H9 (cell line): ENCODE results near the gene MSRB2. TPM values are rescaled to one million over a fixed set of nuclear protein-coding genes. Genes with fewer than 3 reads are reported as not detected.

Experiments
- DNase-seq: peaks from one replicate; pipeline ENCODE4 v3.0.0-alpha.2; 2017
- H2AFZ ChIP-seq: one replicate; pipeline ENCODE4 v1.6.1; 2013; ENCODE audit warnings: mild to moderate bottlenecking, low read length, control low read depth, moderate library complexity
- H2AK5ac ChIP-seq: 2 replicates; pipeline ENCODE4 v1.6.1; 2013; ENCODE audit warnings: low read length, control low read depth, mixed read lengths; ENCODE audit not compliant: insufficient read length
- H2BK120ac ChIP-seq: one replicate; pipeline ENCODE4 v1.6.1; 2013; ENCODE audit warnings: low read depth, mild to moderate bottlenecking, low read length, control low read depth, inconsistent platforms; ENCODE audit not compliant: poor library complexity, severe bottlenecking
- H2BK12ac ChIP-seq: 2 replicates; pipeline ENCODE4 v1.6.1; 2013; ENCODE audit warnings: low read length, control low read depth, mixed read lengths, low read depth; ENCODE audit not compliant: insufficient read length
- H2BK15ac ChIP-seq: 2 replicates; pipeline ENCODE4 v1.6.1; 2013; ENCODE audit warnings: low read depth, low read length, control low read depth
- H2BK20ac ChIP-seq: one replicate; pipeline ENCODE4 v1.6.1; 2013; ENCODE audit warnings: low read depth, mild to moderate bottlenecking, low read length, control low read depth, inconsistent platforms; ENCODE audit not compliant: poor library complexity, severe bottlenecking
- H2BK5ac ChIP-seq: 2 replicates; pipeline ENCODE4 v1.6.1; 2013; ENCODE audit warnings: low read length, control low read depth, mixed read lengths; ENCODE audit not compliant: insufficient read length
- H3K14ac ChIP-seq: 2 replicates; pipeline ENCODE4 v1.6.1; 2013; ENCODE audit warnings: low read length, control low read depth; ENCODE audit not compliant: insufficient read depth
- H3K18ac ChIP-seq: 2 replicates; pipeline ENCODE4 v1.6.1; 2013; ENCODE audit warnings: low read depth, mild to moderate bottlenecking, mixed read lengths, low read length, control low read depth; ENCODE audit not compliant: insufficient read length
- H3K23ac ChIP-seq: 2 replicates; pipeline ENCODE4 v1.6.1; 2013; ENCODE audit warnings: low read length, control low read depth, mixed read lengths, low read depth; ENCODE audit not compliant: insufficient read length
- H3K23me2 ChIP-seq: 2 replicates; pipeline ENCODE4 v1.6.1; 2013; ENCODE audit warnings: low read depth, mild to moderate bottlenecking, mixed read lengths, low read length, control low read depth; ENCODE audit not compliant: insufficient read length, poor library complexity, severe bottlenecking
- H3K27ac ChIP-seq: 2 replicates; pipeline ENCODE4 v1.5.1; 2013; ENCODE audit warnings: low read length, control low read depth, mixed read lengths, low read depth; ENCODE audit not compliant: insufficient read length
- H3K27me3 ChIP-seq: 2 replicates; pipeline ENCODE4 v1.6.1; 2013; ENCODE audit warnings: low read length, control low read depth, inconsistent platforms; ENCODE audit not compliant: insufficient read depth
- H3K4ac ChIP-seq: 2 replicates; pipeline ENCODE4 v1.6.1; 2013; ENCODE audit warnings: low read depth, mild to moderate bottlenecking, control low read depth, inconsistent platforms, low read length, moderate library complexity
- H3K4me1 ChIP-seq: 2 replicates; pipeline ENCODE4 v1.6.1; 2013; ENCODE audit warnings: low read length, control low read depth, inconsistent platforms; ENCODE audit not compliant: insufficient read depth
- H3K4me2 ChIP-seq: 2 replicates; pipeline ENCODE4 v1.6.1; 2013; ENCODE audit warnings: low read length, control low read depth, mixed read lengths; ENCODE audit not compliant: insufficient read length, insufficient read depth
- H3K56ac ChIP-seq: 2 replicates; pipeline ENCODE4 v1.6.1; 2013; ENCODE audit warnings: low read depth, mild to moderate bottlenecking, mixed read lengths, low read length, control low read depth; ENCODE audit not compliant: insufficient read length
- H3K79me1 ChIP-seq: 2 replicates; pipeline ENCODE4 v1.6.1; 2013; ENCODE audit warnings: low read depth, mild to moderate bottlenecking, moderate library complexity, low read length, control low read depth, inconsistent platforms; ENCODE audit not compliant: insufficient read depth, poor library complexity, severe bottlenecking
- H3K79me2 ChIP-seq: 2 replicates; pipeline ENCODE4 v1.6.1; 2013; ENCODE audit warnings: low read length, control low read depth, inconsistent platforms; ENCODE audit not compliant: insufficient read depth
- H3K9ac ChIP-seq: 2 replicates; pipeline ENCODE4 v1.6.1; 2013; ENCODE audit warnings: low read length, control low read depth, mixed read lengths; ENCODE audit not compliant: insufficient read length; ENCODE audit errors: extremely low read depth
- H3K9me3 ChIP-seq: one replicate; pipeline ENCODE4 v1.6.1; 2013; ENCODE audit warnings: low read depth, low read length, inconsistent platforms; ENCODE audit not compliant: control insufficient read depth
- H3T11ph ChIP-seq: one replicate; pipeline ENCODE4 v1.6.1; 2013; ENCODE audit warnings: mild to moderate bottlenecking, low read length, control low read depth, inconsistent platforms
- H4K20me1 ChIP-seq: one replicate; pipeline ENCODE4 v1.6.1; 2013; ENCODE audit not compliant: control insufficient read depth, insufficient read length, insufficient read depth
- H4K5ac ChIP-seq: 2 replicates; pipeline ENCODE4 v1.6.1; 2013; ENCODE audit warnings: low read depth, mild to moderate bottlenecking, mixed read lengths, low read length, control low read depth; ENCODE audit not compliant: insufficient read length
- H4K8ac ChIP-seq: replicated peaks from 2 replicates; pipeline ENCODE4 v1.6.1; 2013; ENCODE audit warnings: low read length, control low read depth, mixed read lengths, low read depth; ENCODE audit not compliant: insufficient read length
- H4K91ac ChIP-seq: 2 replicates; pipeline ENCODE4 v1.6.1; 2013; ENCODE audit warnings: low read depth, mild to moderate bottlenecking, moderate library complexity, mixed read lengths, low read length, control low read depth; ENCODE audit not compliant: insufficient read length
- H3K27ac Mint-ChIP-seq, 3 experiments: 2 replicates in 2 of 3; 3 replicates in 1 of 3; pipeline ENCODE4 v1.8.0; 2020 to 2021; ENCODE audit warnings: mixed read lengths in 3 of 3, mild to moderate bottlenecking in 1 of 3, moderate library complexity in 1 of 3
- H3K27me3 Mint-ChIP-seq: 2 replicates; pipeline ENCODE4 v1.8.0; 2021; ENCODE audit warnings: low read depth, mild to moderate bottlenecking, moderate library complexity, mixed read lengths
- H3K36me3 Mint-ChIP-seq, 3 experiments: 2 replicates in 2 of 3; 3 replicates in 1 of 3; pipeline ENCODE4 v1.8.0; 2020 to 2021; ENCODE audit warnings: low read depth in 3 of 3, mixed read lengths in 3 of 3; ENCODE audit not compliant: insufficient read depth in 1 of 3
- H3K4me1 Mint-ChIP-seq, 2 experiments: 2 replicates each; pipeline ENCODE4 v1.8.0; 2020; ENCODE audit warnings: mixed read lengths in 2 of 2
- H3K4me3 Mint-ChIP-seq, 2 experiments: 2 replicates in 1 of 2; 3 replicates in 1 of 2; pipeline ENCODE4 v1.8.0; 2020 to 2021; ENCODE audit warnings: mild to moderate bottlenecking in 2 of 2, mixed read lengths in 2 of 2, moderate library complexity in 1 of 2
- H3K9me3 Mint-ChIP-seq, 2 experiments: 2 replicates in 1 of 2; 3 replicates in 1 of 2; pipeline ENCODE4 v1.8.0; 2020; ENCODE audit warnings: mild to moderate bottlenecking in 2 of 2, mixed read lengths in 2 of 2, moderate library complexity in 1 of 2
- WGBS: extraction: QIAGEN DNeasy Blood & Tissue Kit; methylation state at CpG from one replicate; pipeline ENCODE4 v1.1.7; 2013; ENCODE audit warnings: missing lambda C conversion rate, low lambda C conversion rate, mixed read lengths; ENCODE audit not compliant: insufficient read length; ENCODE audit errors: extremely low coverage; 5-methylcytosine and 5-hydroxymethylcytosine counted together
- total RNA-seq: library from RNA; stranded (reverse); gene quantifications from 2 replicates; pipeline ENCODE4 v1.2.1, GENCODE V29; 2021
- TF ChIP-seq, protein P1 (sequence below): fragments of 200-600 bp; sonication (generic); conservative IDR thresholded peaks from 3 replicates; pipeline ENCODE4 v1.8.0; 2021; ENCODE audit warnings: antibody characterized with exemption, mild to moderate bottlenecking

Gene MSRB2
- total RNA-seq, 1 experiment from 2014 or later = 18.0 TPM

GRCh38 chr10:23150091-23150490 is 54.7 kb downstream of the MSRB2 start:
- Mint-ChIP-seq H3K27me3 (peaks cover 2% of the 10 kb centered on the region), H3K27ac (no peak overlapping the region), H3K36me3 (no peaks in the 10 kb centered on the region), H3K9me3 (no peaks in the 10 kb centered on the region; a peak in 1 of 5 replicates), H3K4me1 (no peaks in the 10 kb centered on the region), H3K4me3 (no peak overlapping the region)
- Histone ChIP-seq H2BK20ac (no peak overlapping the region), H3K23me2 (peaks cover 2% of the 10 kb centered on the region), H3T11ph (no peak overlapping the region), H2AK5ac (no peak overlapping the region), H3K27me3 (no peaks in the 10 kb centered on the region), H2AFZ (no peak overlapping the region), H3K4me2 (no peak overlapping the region), H4K5ac (no peak overlapping the region), H2BK15ac (no peak overlapping the region), H3K4ac (no peak overlapping the region), H2BK120ac (no peak overlapping the region), H4K8ac (no peak overlapping the region), H3K23ac (no peak overlapping the region), H3K27ac (no peak overlapping the region), H3K18ac (no peak overlapping the region), H3K79me2 (no peaks in the 10 kb centered on the region), H3K56ac (no peak overlapping the region), H3K79me1 (no peaks in the 10 kb centered on the region), H3K9ac (no peak overlapping the region), H2BK12ac (no peak overlapping the region), H2BK5ac (no peak overlapping the region), H4K91ac (no peak overlapping the region), H4K20me1 (no peaks in the 10 kb centered on the region), H3K9me3 (no peaks in the 10 kb centered on the region), H3K14ac (no peak overlapping the region), H3K4me1 (no peaks in the 10 kb centered on the region)
- no peak for DNase-seq
- no CpG with 5 or more reads among the region's 4 CpGs for WGBS
- TF ChIP-seq, protein P1, sequence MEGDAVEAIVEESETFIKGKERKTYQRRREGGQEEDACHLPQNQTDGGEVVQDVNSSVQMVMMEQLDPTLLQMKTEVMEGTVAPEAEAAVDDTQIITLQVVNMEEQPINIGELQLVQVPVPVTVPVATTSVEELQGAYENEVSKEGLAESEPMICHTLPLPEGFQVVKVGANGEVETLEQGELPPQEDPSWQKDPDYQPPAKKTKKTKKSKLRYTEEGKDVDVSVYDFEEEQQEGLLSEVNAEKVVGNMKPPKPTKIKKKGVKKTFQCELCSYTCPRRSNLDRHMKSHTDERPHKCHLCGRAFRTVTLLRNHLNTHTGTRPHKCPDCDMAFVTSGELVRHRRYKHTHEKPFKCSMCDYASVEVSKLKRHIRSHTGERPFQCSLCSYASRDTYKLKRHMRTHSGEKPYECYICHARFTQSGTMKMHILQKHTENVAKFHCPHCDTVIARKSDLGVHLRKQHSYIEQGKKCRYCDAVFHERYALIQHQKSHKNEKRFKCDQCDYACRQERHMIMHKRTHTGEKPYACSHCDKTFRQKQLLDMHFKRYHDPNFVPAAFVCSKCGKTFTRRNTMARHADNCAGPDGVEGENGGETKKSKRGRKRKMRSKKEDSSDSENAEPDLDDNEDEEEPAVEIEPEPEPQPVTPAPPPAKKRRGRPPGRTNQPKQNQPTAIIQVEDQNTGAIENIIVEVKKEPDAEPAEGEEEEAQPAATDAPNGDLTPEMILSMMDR = no peak
